Cerebellar cortex (tissue), 1 donor: ENCODE measurements around the gene TNFAIP8.

Experiments
- DNase-seq: peaks from one replicate; pipeline ENCODE4 v3.0.0-alpha.2; 2015; ENCODE audit warnings: low spot score

Gene TNFAIP8

DNA sequence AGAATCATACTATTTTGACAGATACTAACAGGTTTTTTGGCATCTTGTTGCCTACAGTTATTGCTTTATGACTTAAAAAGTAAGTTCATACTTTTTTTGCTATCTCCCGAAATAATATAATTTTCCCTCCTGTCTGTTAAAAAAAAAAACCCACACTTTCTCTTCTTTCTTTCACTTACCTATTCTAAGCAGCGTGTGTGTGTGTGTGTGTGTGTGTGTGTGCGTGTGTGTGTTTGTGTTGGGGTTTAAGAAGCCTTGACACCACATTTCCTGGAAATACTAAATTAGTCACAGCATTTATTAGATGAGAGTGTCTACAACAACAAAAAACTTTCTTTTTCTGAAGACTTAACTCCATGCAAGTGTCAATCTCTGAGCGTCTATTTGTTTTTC, 12.4 kb downstream of the TNFAIP8 start:
- no peak for DNase-seq

DNA sequence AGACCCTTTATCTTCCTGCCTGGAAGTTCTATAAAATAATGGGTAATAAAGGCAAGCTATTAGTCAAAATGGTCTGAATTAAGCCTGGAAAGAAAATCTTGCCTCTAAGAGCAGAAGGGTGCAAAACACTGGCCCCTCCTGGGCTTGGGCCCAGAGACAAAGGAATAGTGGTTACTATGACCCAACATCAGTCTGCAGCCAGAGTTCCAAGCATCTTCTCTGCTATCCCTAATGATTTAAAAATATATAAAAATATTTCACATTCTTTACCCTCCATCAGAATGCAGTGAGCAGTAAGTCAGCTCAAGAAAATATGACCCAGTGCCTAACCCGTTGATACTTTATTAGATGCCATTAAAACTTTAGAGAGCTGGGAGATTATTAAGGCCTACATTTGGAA, 14.7 kb downstream of the TNFAIP8 start:
- no peak for DNase-seq

DNA sequence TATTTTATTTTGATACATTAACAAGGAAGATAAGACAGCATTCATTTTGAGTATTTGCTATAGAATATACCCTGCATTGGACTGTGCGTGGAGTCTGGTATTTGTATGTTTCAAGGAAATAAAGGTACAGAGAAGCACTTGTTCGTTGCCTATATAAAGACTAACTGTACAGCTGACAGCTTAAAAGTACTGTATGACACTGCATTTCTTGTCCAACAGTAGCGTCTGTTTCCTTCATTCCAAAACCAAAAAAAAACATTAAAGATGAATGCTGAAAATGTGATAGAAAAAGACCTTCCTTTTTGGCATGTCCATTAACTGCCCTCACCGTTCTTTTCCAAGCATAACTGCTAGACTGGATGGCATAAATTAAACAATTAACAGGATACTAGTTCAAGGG, 15.3 kb downstream of the TNFAIP8 start:
- no peak for DNase-seq

DNA sequence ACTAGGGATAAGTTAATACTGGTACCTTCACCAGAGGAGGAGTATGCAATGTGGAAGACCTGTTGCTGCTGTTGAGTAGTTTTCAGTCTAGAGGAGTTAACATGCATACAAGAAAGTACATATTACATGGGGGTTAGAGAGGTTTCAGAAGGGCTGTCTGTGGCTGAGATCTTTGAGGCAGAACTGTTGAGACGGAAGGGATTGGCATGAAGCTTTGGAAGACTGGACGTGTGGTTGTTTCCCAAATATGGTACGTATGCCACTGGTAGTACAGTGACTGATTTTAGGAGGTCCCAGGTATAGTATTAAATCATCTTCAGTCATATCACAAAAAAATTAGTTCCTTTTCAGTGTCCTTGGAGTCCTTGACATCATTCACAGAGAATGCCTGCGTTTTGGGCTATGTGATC, 17.6 kb downstream of the TNFAIP8 start:
- DNase-seq: no peak

DNA sequence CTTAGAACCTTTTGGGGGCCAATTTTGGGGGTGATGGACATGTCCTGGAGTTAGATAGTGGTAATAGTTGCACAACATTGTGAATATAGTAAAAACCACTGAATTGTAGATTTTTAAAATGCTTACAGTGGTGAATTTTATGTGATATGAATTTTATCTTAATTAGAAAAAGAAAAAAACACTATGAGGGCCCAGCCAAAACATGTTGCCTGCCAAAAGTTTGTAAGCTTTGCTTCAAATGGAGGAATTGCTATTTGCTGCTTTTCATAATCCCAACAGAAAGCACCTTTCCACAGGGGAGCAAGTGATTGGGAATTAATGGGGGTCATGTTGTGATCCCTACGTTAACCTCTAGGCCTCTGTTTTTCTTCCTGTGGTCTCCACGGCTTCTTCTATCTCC, 19.1 kb downstream of the TNFAIP8 start:
- no peak for DNase-seq

DNA sequence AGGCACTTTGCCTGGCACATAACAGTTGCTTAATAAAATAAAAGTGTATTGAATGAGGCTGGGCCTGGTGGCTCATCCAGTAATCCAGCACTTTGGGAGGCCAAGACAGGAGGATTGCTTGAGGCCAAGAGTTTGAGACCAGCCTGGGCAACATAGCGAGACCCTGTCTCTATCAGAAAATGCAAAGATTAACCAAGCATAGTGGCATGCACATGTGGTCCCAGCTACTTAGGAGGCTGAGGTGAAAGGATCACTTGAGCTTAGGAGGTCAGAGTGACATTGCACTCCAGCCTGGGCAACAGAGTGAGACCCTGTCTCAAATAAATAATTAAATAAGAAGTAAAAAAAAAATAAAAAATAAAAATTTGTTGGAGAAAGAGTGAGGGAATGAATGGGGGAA, 21.2 kb downstream of the TNFAIP8 start:
- no peak for DNase-seq

DNA sequence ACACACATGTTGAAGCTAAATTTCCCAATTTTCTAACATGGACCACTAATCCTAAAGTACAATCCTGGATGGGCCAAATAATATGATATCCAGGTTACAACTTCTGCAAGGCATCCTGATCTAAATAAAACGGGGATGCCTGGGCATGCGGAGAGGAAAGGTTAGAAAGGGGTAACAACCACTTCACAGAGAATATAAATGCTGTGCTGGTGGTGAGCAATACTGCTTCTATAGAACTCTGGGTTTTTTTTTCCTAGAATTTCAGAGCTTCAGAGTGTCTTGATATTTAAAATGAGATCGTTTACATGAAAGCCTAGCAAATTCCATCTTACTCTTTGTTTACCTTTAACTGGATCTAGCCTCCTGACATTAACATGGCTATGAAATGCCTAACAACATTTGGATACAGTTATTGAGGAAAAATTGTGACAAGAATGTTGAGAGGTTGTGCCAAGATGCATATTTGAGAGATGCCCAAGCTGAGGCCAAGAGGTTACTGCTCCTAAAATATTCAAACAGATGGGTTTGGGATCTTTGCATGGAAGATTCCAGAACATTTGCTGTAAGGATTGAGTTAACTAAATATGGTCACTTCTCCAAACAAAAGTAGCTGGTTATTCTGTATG, 22.4 kb downstream of the TNFAIP8 start:
- no peak for DNase-seq

DNA sequence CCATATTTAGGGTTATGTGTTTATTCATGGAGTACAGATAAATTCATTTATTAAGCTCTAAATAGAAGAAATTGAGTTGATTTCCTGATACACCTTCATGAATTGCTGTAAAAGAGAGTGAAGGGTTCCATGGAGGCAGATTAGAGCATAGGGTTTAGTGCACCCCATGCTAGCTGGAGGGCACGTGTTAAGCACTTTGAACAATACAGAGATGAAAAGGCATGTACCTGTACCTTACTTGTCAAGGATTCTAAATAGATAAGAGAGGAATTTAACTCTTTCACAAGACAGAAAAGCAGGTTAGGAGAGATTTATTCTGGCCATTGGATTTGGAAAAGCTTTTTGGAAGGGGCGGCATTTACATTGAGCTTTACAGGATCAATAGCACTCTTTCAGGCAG, 23.3 kb downstream of the TNFAIP8 start:
- no peak for DNase-seq

DNA sequence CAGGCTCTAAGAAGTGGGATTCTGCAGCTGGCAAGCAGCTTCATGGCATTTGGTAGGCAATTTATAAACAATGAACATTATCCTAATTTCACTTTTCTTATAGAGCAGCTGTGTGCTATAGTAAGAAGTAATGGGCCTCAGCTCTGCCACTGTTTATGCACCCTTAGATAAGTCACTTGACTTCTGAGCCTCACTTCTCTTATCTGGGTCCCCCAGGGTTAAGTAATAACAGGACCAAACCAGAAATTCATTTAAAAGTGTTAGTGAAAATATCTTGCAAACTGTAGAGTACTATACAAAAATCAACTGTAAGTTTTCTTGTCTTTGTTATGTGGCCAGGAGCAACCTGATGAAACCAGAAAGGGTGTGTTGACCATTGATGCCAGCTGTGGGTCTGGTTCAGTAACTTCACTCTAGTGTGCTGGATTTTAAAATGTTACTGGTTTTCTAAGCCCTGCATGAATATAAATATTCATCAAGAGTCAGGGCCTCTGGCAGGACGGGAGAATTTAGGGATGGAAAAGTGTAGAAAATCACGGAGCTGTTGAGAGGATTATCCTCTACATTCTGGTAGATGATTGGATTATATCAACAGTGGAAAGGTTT, 24.2 kb downstream of the TNFAIP8 start:
- DNase-seq: no peak

DNA sequence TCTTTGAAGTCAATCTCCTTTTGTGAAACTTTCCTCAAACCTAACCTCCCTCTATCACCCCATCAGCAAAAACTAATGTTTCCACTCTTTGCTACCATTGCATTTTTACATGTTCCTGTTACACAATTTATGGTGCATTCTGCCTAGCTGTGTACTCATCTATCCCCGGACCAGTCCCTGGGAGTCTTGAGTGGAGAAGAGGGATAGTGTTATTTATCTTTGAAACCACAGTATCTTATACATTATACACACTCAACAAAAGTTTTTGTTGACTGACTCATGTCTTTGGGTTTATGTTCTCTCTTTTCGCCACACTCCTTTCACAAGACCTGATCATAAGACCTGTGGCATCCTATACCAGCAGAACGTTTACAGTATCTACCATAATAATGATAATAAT, 26.4 kb downstream of the TNFAIP8 start:
- no peak for DNase-seq

DNA sequence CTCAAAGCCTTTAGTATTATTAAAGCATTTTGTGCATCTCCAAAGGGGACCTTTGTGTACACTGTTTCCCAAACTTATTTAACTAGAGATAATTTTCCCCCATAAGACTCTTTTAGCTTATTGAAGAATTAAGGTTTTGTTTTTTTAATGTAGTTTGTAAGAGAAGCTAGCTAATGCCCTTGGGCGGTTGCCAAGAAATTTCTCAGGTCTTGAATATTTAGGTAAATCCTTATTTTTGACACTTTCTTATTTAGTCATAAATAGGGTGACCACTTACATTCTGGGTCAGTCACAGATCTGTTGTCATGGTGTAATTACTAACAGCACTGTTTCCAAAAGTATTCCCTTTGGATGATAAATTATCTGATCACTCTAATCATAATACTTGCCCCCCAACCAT, 27.2 kb downstream of the TNFAIP8 start:
- DNase-seq: peak; percentile 7

DNA sequence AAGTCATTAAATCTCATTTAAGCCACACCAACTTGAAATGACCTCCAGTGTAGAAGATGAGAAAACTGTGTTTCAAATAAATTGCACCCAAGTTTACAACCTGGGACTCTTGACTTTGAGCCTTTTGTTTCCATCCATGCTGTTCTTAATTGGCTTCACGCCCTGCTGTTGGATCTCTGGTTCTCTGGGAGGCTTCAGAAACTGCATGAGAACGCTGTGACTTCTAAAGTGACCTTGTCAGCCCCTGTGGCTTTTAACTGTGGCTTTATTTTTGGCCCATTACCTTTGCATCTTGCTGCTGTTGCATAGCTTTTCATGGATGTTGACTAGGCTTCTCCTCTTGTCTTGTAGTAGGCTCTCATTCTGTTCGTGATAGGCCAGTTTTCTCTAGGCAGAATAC, 29.3 kb downstream of the TNFAIP8 start:
- DNase-seq: no peak

DNA sequence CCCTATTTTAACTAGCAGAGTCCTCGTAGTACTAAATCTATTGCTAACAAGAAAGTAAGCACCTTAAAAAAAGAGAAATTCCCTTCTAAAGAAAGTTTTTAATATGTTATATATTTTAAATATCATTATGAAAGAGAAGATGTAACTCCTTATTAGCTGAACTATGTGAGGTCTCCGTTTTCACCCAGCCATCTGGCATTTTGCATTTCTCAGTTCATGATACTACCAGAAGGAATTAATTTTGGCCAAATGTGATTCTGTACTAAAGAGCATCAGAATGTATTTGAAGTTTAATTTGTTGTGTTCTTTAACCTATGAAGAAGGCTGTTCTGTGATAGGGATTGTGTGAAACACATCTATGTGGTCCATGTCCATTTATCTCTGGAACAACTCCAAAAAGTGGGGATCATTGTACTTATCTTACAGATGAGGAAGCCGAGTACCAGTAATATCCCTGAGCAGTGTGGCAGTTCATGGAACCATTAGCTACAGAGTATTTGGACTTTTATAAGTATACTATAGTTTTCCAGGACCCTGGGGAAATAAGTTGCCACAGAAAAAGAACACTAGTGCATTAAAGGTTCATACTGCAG, 29.8 kb downstream of the TNFAIP8 start:
- no peak for DNase-seq

DNA sequence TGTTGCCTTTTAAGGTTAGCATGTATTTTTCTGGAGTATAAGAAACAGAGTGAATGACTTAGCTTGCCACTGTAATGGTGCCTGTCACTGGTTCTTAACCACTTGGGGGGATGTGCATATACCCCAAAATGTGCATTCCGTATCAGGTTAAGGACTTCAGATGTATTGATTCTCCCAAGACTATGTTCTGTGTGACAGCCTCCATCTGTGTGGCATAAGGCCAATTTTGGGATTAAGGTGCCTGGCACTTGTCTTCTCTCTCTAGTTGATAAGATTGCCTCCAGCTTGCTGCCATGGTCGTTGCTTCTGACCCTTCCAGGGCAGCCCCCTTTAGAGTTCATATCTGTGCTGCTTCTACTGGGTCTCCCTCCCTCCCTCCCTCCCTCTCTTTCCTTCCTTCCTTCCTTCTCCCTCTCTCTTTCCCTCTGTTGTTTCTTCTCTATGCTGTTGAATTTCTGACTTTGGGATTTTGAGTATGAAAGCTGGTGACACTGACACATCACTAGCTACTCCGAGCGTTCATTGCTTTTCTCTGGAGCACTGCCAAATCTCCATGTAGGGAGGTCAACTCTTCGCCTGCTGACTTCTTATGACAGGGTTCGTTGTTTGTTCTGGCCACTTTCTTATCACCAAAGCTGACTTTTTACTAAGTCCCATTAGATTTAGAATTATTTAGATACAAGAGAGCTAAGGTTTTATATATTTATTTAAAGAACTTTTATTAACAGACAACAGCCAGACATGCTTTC, 31.0 kb downstream of the TNFAIP8 start:
- no peak for DNase-seq

DNA sequence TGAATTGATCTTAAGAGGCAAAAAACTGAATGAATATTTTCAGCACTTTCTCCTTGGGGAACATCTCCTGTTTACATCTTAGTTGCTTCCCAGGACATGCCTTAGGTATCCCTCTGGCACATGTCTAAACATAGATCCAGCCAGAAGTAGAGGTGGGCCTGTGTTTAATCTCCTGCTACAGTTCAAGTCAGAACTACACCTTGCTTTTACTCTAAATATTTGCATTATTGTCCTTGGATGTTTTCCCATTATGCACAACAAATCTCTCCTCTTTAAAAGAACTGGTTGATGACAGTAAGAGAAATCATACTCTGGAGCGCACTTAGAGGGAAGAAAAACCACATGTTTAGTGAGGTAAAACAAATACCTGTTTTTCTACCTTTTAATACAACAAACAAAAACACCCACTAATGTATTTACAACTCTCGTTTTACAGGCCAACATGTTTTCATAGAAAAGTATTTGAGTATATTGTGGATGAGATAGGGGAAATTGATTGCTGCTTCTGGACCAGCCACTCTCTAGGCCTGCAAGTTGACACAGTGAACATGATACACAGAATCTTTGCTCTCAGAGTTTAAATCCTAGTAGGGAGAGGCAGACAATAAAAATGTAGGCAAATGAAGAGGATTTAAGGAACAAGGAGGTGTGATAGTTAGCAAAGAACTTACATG, 32.3 kb downstream of the TNFAIP8 start:
- DNase-seq: no peak

DNA sequence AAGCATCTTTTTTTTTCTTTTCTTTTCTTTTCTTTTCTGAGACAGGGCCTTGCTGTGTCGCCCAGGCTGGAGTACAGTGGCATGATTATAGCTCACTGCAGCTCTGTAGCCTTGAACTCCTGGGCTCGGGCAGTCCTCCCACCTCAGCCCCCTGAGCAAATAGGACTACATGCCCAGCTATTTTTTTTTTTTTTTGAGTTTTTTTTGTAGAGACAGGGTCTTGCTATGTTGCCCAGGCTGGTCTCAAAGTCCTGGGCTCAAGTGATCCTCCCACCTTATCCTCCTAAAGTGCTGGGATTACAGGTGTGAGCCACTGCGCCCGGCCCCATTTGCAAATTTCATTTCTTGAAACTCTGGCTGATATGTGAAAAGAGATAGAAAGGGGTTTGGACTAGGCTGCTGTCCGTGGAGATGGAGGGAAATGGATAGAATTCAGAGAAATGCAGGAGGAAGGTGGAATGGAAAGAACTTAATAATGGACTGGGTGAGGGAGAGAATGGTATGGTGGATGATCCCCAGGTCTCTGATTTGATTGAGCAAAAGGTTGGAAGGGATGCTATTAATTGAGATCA, 32.9 kb downstream of the TNFAIP8 start:
- no peak for DNase-seq

DNA sequence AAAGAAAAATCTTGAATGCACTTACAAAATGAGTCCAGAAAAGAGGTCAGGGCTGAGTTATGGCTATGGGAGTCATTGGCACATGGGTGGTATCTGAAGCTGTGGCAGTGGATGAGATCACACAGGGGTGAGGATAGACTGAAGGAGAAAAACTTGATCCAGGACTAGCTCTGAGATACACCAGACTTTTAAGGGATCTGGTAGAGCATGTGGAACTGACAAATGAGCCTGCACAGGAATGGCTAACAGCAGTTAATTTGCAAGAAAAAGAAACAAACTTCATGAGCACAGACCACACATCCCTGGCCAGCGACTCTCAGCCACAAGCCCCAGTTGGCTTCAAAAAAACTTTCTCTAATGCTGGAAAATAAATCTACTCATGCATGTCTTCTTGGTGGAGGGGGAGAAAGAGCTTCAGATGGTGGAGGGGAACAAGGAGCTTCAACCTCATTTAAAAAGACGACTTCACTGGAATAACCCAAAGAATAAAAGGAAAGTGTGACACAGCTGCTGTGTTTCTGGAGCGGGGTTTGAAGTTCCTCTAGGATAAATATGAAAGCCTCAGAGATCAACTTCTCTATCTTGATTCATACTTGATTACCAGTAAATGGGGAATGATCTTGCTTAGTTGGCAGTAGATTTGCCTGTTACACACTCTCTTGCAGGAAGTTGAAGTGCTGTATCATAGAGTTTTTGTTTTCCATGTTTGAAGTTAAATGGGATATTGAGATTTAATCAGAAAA, 33.6 kb downstream of the TNFAIP8 start:
- DNase-seq: no peak

DNA sequence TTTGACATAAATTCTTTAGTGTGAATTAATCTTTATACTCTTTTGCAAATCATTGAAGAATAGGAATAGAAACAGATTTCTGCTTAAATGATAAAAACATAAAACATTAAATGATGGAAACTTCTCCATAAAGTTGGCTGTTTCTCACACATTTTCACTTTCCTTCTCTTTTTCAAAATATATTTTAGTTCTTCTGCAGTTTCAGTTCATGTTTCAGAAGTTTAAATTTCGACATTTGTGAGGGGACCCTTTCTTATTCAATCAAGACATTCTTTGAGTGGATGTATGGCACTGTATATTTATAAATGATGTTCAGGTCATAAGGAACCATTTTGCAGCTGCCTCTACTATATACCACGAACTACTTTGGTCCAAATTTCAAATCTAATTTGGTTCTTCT, 34.6 kb downstream of the TNFAIP8 start:
- DNase-seq: no peak

DNA sequence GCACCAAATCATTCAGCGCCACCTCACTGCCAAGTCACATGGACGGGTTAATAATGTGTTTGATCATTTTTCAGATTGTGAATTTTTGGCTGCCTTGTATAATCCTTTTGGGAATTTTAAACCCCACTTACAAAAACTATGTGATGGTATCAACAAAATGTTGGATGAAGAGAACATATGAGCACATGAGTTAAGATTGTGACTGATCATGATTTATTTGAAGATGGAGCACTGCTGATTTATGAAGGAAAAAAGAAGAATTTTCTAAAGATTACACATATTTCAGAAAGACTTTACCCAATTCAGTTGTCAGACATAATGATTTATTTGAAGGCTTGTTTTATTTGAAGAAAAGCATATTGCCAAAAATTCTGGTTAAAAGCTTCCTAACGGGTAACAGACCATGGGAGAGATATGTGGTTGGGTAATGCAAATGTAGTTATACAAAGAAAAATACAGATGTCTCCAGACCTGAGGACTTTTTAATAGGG, 37.4 kb downstream of the TNFAIP8 start:
- no peak for DNase-seq

DNA sequence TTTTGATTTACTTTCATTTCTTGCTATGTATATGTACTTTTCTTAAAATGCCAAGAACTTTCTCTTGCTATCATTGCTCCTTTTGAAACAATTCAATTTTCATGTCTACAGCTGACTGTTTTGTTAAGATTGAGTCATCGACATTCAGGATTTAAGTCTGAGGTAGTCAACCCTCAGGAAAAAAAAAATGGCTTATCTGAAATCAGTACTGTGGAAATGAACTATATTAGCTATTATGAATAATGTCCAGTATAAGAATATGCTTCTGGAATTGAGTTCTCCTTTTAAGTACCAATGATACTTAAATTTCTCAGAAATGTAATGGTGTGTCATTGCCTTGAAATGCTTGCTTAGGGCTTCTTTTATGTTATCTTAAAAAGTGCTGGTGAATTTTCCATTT, 37.9 kb downstream of the TNFAIP8 start:
- DNase-seq: no peak

DNA sequence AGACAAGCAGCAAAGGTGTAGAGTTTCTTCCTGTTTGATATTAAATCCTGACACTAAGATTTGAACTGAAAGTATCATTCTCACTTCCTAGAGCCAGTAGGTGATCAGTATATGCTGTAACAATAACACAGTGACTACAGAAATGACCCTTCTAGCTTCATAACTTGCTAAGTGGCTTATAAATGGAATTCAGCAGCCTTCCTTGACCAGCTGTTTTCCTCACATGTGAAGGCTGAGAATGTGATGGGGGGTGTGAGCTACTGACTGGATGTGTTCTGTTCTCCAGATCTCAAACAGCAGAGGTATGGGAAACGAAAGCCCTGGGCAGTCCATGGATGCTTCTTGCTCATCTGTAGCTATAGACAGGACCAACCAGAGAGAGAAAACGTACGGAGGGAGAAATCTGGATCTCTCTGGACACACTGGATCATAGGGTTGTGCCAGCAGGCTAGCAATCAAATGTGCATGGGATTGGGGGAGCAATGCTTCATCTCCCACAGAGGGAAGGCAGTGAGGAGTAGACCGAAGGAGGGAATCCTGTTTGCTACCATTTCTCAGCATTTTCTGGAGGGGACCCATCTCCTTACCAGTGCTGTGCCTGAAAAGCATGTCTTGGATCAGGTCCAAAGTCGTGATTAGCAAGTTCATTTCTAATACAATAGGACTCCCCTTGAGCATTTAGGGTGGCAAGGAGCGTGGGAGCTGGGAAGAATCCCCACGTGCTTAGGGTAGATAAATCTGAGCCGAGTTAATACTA, 39.4 kb downstream of the TNFAIP8 start:
- DNase-seq: no peak
